ENCODE results near the gene KIR2DL3. TPM values are rescaled to one million over a fixed set of nuclear protein-coding genes. Genes with fewer than 3 reads are reported as not detected.
"Not testable (repeated sequence)": the region's sequence is repeated elsewhere in the genome, so short reads cannot be mapped to it uniquely, and the experiment has no call there.

KIR2DL3 gene
- total and polyA plus RNA-seq, 4 donors: 0.03 TPM; not detected in 3

DNA sequence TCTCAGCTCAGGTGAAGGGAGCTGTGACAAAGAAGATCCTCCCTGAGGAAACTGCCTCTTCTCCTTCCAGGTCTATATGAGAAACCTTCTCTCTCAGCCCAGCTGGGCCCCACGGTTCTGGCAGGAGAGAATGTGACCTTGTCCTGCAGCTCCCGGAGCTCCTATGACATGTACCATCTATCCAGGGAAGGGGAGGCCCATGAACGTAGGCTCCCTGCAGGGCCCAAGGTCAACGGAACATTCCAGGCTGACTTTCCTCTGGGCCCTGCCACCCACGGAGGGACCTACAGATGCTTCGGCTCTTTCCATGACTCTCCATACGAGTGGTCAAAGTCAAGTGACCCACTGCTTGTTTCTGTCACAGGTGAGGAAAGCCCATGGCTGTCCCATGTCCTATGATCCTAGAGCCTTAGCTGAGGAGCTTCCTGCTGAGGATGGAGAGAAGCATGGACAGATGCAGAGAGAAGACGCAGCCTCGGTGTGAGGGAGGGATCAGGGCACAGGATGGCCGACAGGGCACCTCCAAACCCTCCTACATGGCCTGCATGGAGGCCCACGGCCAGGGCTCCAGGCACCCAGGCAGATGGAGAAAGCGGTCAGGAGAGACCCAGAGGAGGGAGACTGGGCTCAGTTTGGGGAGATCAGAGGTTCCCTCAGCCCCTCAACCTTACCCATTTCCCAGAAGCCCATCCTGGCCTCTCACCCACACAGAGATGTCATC is 36.9 kb downstream of the KIR2DL3 start:
- H3K27ac ChIP-seq (ENCODE audit: low read depth in 1 of 2, low read length in 2 of 2); H3K27me3 ChIP-seq (ENCODE audit: control insufficient read depth in 4 of 4, insufficient read depth in 4 of 4, low read length in 3 of 4); DNase-seq (ENCODE audit: low spot score); H3K36me3 ChIP-seq (ENCODE audit: control insufficient read depth in 4 of 4, insufficient read depth in 3 of 4, low read depth in 1 of 4, low read length in 3 of 4); H3K9me3 ChIP-seq (ENCODE audit: control insufficient read depth in 4 of 4, low read length in 3 of 4); H3K4me1 ChIP-seq (ENCODE audit: control insufficient read depth in 4 of 4, insufficient read depth in 4 of 4, low read length in 3 of 4); H3K4me3 ChIP-seq (ENCODE audit: low read depth in 1 of 3, low read length in 3 of 3); H3K9ac ChIP-seq (ENCODE audit: low read depth in 1 of 2, low read length in 2 of 2): not testable (repeated sequence)
- WGBS: 68% methylated on average over 12 of the region's 12 CpGs

- not testable (repeated sequence) for H3K9me3 ChIP-seq (ENCODE audit: control insufficient read depth in 4 of 4, low read length in 3 of 4)
These were observed 37.5 kb downstream of the KIR2DL3 start for GRCh38 chr19:54775830-54776229.

GRCh38 chr19:54777851-54778250 is 39.5 kb downstream of the KIR2DL3 start:
- DNase-seq (ENCODE audit: low spot score); H3K36me3 ChIP-seq (ENCODE audit: control insufficient read depth in 4 of 4, insufficient read depth in 3 of 4, low read depth in 1 of 4, low read length in 3 of 4); H3K9ac ChIP-seq (ENCODE audit: low read depth in 1 of 2, low read length in 2 of 2); H3K27ac ChIP-seq (ENCODE audit: low read depth in 1 of 2, low read length in 2 of 2); H3K9me3 ChIP-seq (ENCODE audit: control insufficient read depth in 4 of 4, low read length in 3 of 4); H3K4me3 ChIP-seq (ENCODE audit: low read depth in 1 of 3, low read length in 3 of 3); H3K27me3 ChIP-seq (ENCODE audit: control insufficient read depth in 4 of 4, insufficient read depth in 4 of 4, low read length in 3 of 4); H3K4me1 ChIP-seq (ENCODE audit: control insufficient read depth in 4 of 4, insufficient read depth in 4 of 4, low read length in 3 of 4): not testable (repeated sequence)
- 46% methylated on average over 4 of the region's 4 CpGs for WGBS

More at GRCh38 chr19:54775830-54776229, 37.5 kb downstream of the KIR2DL3 start:
- WGBS: 68% methylated on average over 8 of the region's 8 CpGs
- DNase-seq (ENCODE audit: low spot score); H3K36me3 ChIP-seq (ENCODE audit: control insufficient read depth in 4 of 4, insufficient read depth in 3 of 4, low read depth in 1 of 4, low read length in 3 of 4); H3K27ac ChIP-seq (ENCODE audit: low read depth in 1 of 2, low read length in 2 of 2); H3K4me3 ChIP-seq (ENCODE audit: low read depth in 1 of 3, low read length in 3 of 3); H3K27me3 ChIP-seq (ENCODE audit: control insufficient read depth in 4 of 4, insufficient read depth in 4 of 4, low read length in 3 of 4); H3K9ac ChIP-seq (ENCODE audit: low read depth in 1 of 2, low read length in 2 of 2); H3K4me1 ChIP-seq (ENCODE audit: control insufficient read depth in 4 of 4, insufficient read depth in 4 of 4, low read length in 3 of 4): not testable (repeated sequence)

- 50% methylated on average over 7 of the region's 7 CpGs for WGBS
- not testable (repeated sequence) for H3K4me3 ChIP-seq (ENCODE audit: low read depth in 1 of 3, low read length in 3 of 3); DNase-seq (ENCODE audit: low spot score)
These were observed 40.6 kb downstream of the KIR2DL3 start for GRCh38 chr19:54778896-54779295.

DNA sequence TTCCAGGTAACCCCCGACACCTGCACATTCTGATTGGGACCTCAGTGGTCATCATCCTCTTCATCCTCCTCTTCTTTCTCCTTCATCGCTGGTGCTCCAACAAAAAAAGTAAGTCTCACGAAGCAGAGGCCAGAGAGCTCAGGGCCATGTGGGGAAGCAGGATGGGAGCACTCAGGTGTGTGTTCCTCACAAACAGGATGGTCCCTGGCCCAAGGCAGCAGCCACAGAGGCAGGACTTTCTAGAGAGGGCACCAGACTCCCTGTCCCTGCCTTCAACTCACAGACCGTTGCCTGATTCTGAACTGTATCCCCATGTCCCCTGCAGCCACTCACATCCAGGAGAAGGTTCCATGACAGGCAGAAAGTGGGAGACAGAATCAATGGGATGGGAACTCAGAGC is 44.6 kb downstream of the KIR2DL3 start:
- not testable (repeated sequence) for H3K27ac ChIP-seq (ENCODE audit: low read depth in 1 of 2, low read length in 2 of 2); H3K27me3 ChIP-seq (ENCODE audit: control insufficient read depth in 4 of 4, insufficient read depth in 4 of 4, low read length in 3 of 4)
- WGBS: 63% methylated on average over 4 of the region's 4 CpGs

More at GRCh38 chr19:54778896-54779295, 40.6 kb downstream of the KIR2DL3 start:
- not testable (repeated sequence) for H3K9me3 ChIP-seq (ENCODE audit: control insufficient read depth in 4 of 4, low read length in 3 of 4); H3K9ac ChIP-seq (ENCODE audit: low read depth in 1 of 2, low read length in 2 of 2); H3K4me1 ChIP-seq (ENCODE audit: control insufficient read depth in 4 of 4, insufficient read depth in 4 of 4, low read length in 3 of 4); H3K27me3 ChIP-seq (ENCODE audit: control insufficient read depth in 4 of 4, insufficient read depth in 4 of 4, low read length in 3 of 4); H3K36me3 ChIP-seq (ENCODE audit: control insufficient read depth in 4 of 4, insufficient read depth in 3 of 4, low read depth in 1 of 4, low read length in 3 of 4); H3K27ac ChIP-seq (ENCODE audit: low read depth in 1 of 2, low read length in 2 of 2)

GRCh38 chr19:54786091-54786723 is 47.9 kb downstream of the KIR2DL3 start:
- not testable (repeated sequence) for H3K27me3 ChIP-seq (ENCODE audit: control insufficient read depth in 4 of 4, insufficient read depth in 4 of 4, low read length in 3 of 4); H3K27ac ChIP-seq (ENCODE audit: low read depth in 1 of 2, low read length in 2 of 2); H3K4me1 ChIP-seq (ENCODE audit: control insufficient read depth in 4 of 4, insufficient read depth in 4 of 4, low read length in 3 of 4); H3K9ac ChIP-seq (ENCODE audit: low read depth in 1 of 2, low read length in 2 of 2); DNase-seq (ENCODE audit: low spot score); H3K36me3 ChIP-seq (ENCODE audit: control insufficient read depth in 4 of 4, insufficient read depth in 3 of 4, low read depth in 1 of 4, low read length in 3 of 4); H3K4me3 ChIP-seq (ENCODE audit: low read depth in 1 of 3, low read length in 3 of 3); H3K9me3 ChIP-seq (ENCODE audit: control insufficient read depth in 4 of 4, low read length in 3 of 4)
- 85% methylated on average over 24 of the region's 24 CpGs for WGBS

More for the DNA sequence above, 44.6 kb downstream of the KIR2DL3 start:
- not testable (repeated sequence) for H3K4me1 ChIP-seq (ENCODE audit: control insufficient read depth in 4 of 4, insufficient read depth in 4 of 4, low read length in 3 of 4); H3K9me3 ChIP-seq (ENCODE audit: control insufficient read depth in 4 of 4, low read length in 3 of 4); H3K9ac ChIP-seq (ENCODE audit: low read depth in 1 of 2, low read length in 2 of 2); H3K4me3 ChIP-seq (ENCODE audit: low read depth in 1 of 3, low read length in 3 of 3); H3K36me3 ChIP-seq (ENCODE audit: control insufficient read depth in 4 of 4, insufficient read depth in 3 of 4, low read depth in 1 of 4, low read length in 3 of 4); DNase-seq (ENCODE audit: low spot score)

GRCh38 chr19:54788154-54788553 is 49.8 kb downstream of the KIR2DL3 start:
- H3K9me3 ChIP-seq (ENCODE audit: control insufficient read depth in 4 of 4, low read length in 3 of 4); H3K9ac ChIP-seq (ENCODE audit: low read depth in 1 of 2, low read length in 2 of 2); H3K27me3 ChIP-seq (ENCODE audit: control insufficient read depth in 4 of 4, insufficient read depth in 4 of 4, low read length in 3 of 4); H3K4me3 ChIP-seq (ENCODE audit: low read depth in 1 of 3, low read length in 3 of 3); H3K27ac ChIP-seq (ENCODE audit: low read depth in 1 of 2, low read length in 2 of 2); DNase-seq (ENCODE audit: low spot score); H3K4me1 ChIP-seq (ENCODE audit: control insufficient read depth in 4 of 4, insufficient read depth in 4 of 4, low read length in 3 of 4); H3K36me3 ChIP-seq (ENCODE audit: control insufficient read depth in 4 of 4, insufficient read depth in 3 of 4, low read depth in 1 of 4, low read length in 3 of 4): not testable (repeated sequence)
- WGBS: 72% methylated on average over 6 of the region's 6 CpGs

Data from liver (tissue), 9 donors.